Glutamatergic neuron (in vitro differentiated cells): ENCODE results near the gene SPO11. TPM values are rescaled to one million over a fixed set of nuclear protein-coding genes. Genes with fewer than 3 reads are reported as not detected.

Experiments used
- DNase-seq: peaks from one replicate; pipeline ENCODE4 v3.0.0; 2022
- H3K27ac Mint-ChIP-seq: one replicate; pipeline ENCODE4 v1.8.0; 2020; ENCODE audit warnings: mild to moderate bottlenecking, mixed read lengths, inconsistent platforms; ENCODE audit not compliant: unreplicated experiment
- H3K27me3 Mint-ChIP-seq: one replicate; pipeline ENCODE4 v1.8.0; 2020; ENCODE audit warnings: mild to moderate bottlenecking, moderate library complexity, mixed read lengths, inconsistent platforms; ENCODE audit not compliant: unreplicated experiment
- H3K36me3 Mint-ChIP-seq: one replicate; pipeline ENCODE4 v1.8.0; 2020; ENCODE audit warnings: mild to moderate bottlenecking, mixed read lengths, inconsistent platforms; ENCODE audit not compliant: unreplicated experiment
- H3K4me1 Mint-ChIP-seq: one replicate; pipeline ENCODE4 v1.8.0; 2020; ENCODE audit warnings: mild to moderate bottlenecking, low read depth, mixed read lengths, inconsistent platforms; ENCODE audit not compliant: unreplicated experiment
- H3K4me3 Mint-ChIP-seq: one replicate; pipeline ENCODE4 v1.8.0; 2020; ENCODE audit warnings: mild to moderate bottlenecking, mixed read lengths, inconsistent platforms; ENCODE audit not compliant: unreplicated experiment
- H3K9me3 Mint-ChIP-seq: one replicate; pipeline ENCODE4 v1.8.0; 2020; ENCODE audit warnings: mild to moderate bottlenecking, moderate library complexity, mixed read lengths, inconsistent platforms; ENCODE audit not compliant: unreplicated experiment
- total RNA-seq: library from RNA; stranded (reverse); fragmentation: NEBNext Ultra II Directional; extraction: Animal tissue kit (Norgen Biotek cat#: 25700); gene quantifications from one replicate; pipeline ENCODE4 v1.2.1, GENCODE V29; 2021; ENCODE audit not compliant: unreplicated experiment
- TF ChIP-seq, protein P1 (sequence below): fragments of 200-600 bp; sonication (generic); IDR thresholded peaks from one replicate; pipeline ENCODE4 v1.5.0; 2021; ENCODE audit not compliant: partially characterized antibody, unreplicated experiment

SPO11 gene
- total RNA-seq, 1 donor from 2014 or later: not detected

- Mint-ChIP-seq H3K36me3 (no peaks in the 10 kb centered on the region), H3K27ac (no peak overlapping the region)
Observed at GRCh38 chr20:57293995-57294394, 35.6 kb upstream of the SPO11 start.

DNA sequence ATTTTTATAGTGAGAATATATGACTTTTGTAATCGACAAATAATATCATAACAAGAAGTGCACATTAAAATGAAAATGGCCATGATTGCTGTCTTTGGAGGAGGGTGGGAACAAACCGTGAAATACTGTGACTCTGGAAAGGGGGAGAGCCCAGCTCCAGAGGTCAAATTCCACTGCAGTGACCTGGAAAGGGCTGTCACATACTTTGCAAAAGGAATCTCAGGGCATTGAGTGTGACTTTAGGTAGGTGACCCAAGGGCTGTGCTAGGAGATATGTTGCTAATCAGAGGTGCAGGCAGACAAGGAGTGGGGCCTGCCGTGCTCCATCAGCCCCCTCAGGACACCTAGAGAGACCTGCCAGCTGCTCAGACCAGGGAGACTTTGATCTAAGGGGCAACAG is 35.1 kb upstream of the SPO11 start:
- H3K27ac Mint-ChIP-seq: no peak overlapping the region
- H3K36me3 Mint-ChIP-seq: no peaks in the 10 kb centered on the region
- no peak for DNase-seq
- no peak overlapping the region for H3K4me3 Mint-ChIP-seq
- peaks cover 8% of the 10 kb centered on the region for H3K4me1 Mint-ChIP-seq
- peaks cover 7% of the 10 kb centered on the region for H3K27me3 Mint-ChIP-seq
- H3K9me3 Mint-ChIP-seq: peaks cover 3% of the 10 kb centered on the region
- TF ChIP-seq, protein P1, sequence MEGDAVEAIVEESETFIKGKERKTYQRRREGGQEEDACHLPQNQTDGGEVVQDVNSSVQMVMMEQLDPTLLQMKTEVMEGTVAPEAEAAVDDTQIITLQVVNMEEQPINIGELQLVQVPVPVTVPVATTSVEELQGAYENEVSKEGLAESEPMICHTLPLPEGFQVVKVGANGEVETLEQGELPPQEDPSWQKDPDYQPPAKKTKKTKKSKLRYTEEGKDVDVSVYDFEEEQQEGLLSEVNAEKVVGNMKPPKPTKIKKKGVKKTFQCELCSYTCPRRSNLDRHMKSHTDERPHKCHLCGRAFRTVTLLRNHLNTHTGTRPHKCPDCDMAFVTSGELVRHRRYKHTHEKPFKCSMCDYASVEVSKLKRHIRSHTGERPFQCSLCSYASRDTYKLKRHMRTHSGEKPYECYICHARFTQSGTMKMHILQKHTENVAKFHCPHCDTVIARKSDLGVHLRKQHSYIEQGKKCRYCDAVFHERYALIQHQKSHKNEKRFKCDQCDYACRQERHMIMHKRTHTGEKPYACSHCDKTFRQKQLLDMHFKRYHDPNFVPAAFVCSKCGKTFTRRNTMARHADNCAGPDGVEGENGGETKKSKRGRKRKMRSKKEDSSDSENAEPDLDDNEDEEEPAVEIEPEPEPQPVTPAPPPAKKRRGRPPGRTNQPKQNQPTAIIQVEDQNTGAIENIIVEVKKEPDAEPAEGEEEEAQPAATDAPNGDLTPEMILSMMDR: no peak

More at GRCh38 chr20:57293995-57294394, 35.6 kb upstream of the SPO11 start:
- TF ChIP-seq, protein P1: no peak
- H3K4me3 Mint-ChIP-seq: no peak overlapping the region
- H3K27me3 Mint-ChIP-seq: peaks cover 7% of the 10 kb centered on the region
- no peak for DNase-seq
- peaks cover 3% of the 10 kb centered on the region for H3K9me3 Mint-ChIP-seq
- peaks cover 8% of the 10 kb centered on the region for H3K4me1 Mint-ChIP-seq

GRCh38 chr20:57298457-57298856 is 31.1 kb upstream of the SPO11 start:
- Mint-ChIP-seq H3K4me3 (no peak overlapping the region), H3K4me1 (peaks cover 5% of the 10 kb centered on the region), H3K36me3 (peaks cover 4% of the 10 kb centered on the region), H3K27ac (no peak overlapping the region), H3K27me3 (peaks cover 3% of the 10 kb centered on the region), H3K9me3 (peaks cover 2% of the 10 kb centered on the region)
- no peak for DNase-seq
- TF ChIP-seq, protein P1: no peak

GRCh38 chr20:57301026-57301425 is 28.6 kb upstream of the SPO11 start:
- Mint-ChIP-seq H3K9me3 (peaks cover 2% of the 10 kb centered on the region), H3K4me1 (peaks cover 6% of the 10 kb centered on the region), H3K36me3 (peaks cover 7% of the 10 kb centered on the region), H3K27ac (no peak overlapping the region), H3K27me3 (peaks cover 6% of the 10 kb centered on the region), H3K4me3 (no peak overlapping the region)
- DNase-seq: no peak
- TF ChIP-seq, protein P1: no peak

- Mint-ChIP-seq H3K9me3 (peaks cover 2% of the 10 kb centered on the region), H3K27ac (no peak overlapping the region), H3K36me3 (peaks cover 4% of the 10 kb centered on the region), H3K4me1 (peaks cover 10% of the 10 kb centered on the region), H3K4me3 (no peak overlapping the region), H3K27me3 (peaks cover 4% of the 10 kb centered on the region)
- DNase-seq: no peak
- TF ChIP-seq, protein P1: no peak
Observed at GRCh38 chr20:57306747-57307146, 22.9 kb upstream of the SPO11 start.
